Measurements from ENCODE around the gene LAMP1.
A peak's percentile ranks its signal among the peaks of the same experiment; 100 is the strongest.

The LAMP1 gene

DNA sequence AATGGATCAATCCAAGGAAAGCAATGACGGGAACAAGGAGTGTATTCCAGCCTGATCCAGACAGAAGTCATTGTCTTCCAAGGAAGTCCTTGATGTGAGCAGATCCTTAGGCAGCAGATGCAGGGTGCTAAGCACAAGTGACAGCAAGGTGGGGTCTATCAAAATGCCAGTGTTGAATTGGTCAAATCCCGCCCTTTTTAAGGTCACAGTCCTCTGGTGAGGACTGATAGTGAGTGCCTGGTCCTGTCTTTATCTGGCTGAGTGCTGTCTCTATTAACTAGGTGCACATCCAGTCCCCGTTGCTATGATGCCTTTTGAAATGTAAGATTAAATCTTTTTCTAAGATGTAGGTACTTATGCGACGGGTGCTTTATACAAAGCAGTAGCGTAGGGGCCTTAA, 1.3 kb upstream of the LAMP1 start:
- TF ChIP-seq EZH2phosphoT487 (IDR thresholded peaks at IDR 0.05; ENCODE audit: borderline replicate concordance, low read length): no peak
- TF ChIP-seq, protein P1, sequence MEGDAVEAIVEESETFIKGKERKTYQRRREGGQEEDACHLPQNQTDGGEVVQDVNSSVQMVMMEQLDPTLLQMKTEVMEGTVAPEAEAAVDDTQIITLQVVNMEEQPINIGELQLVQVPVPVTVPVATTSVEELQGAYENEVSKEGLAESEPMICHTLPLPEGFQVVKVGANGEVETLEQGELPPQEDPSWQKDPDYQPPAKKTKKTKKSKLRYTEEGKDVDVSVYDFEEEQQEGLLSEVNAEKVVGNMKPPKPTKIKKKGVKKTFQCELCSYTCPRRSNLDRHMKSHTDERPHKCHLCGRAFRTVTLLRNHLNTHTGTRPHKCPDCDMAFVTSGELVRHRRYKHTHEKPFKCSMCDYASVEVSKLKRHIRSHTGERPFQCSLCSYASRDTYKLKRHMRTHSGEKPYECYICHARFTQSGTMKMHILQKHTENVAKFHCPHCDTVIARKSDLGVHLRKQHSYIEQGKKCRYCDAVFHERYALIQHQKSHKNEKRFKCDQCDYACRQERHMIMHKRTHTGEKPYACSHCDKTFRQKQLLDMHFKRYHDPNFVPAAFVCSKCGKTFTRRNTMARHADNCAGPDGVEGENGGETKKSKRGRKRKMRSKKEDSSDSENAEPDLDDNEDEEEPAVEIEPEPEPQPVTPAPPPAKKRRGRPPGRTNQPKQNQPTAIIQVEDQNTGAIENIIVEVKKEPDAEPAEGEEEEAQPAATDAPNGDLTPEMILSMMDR (IDR thresholded peaks at IDR 0.05; ENCODE audit: low read depth, low read length, poor library complexity, severe bottlenecking): no peak
- Histone ChIP-seq H3K9me2 (replicated peaks; ENCODE audit: control insufficient read depth, low read length) (no peaks in the 10 kb centered on the region), H4K20me1 (ENCODE audit: control insufficient read depth, insufficient read depth, low read depth, low read length) (no peaks in the 10 kb centered on the region; the same call in 1 of the 2 replicates), H3K4me2 (ENCODE audit: low read length) (peak overlapping the region; percentile 99; the same call in 1 of the 2 replicates), H3K9me3 (ENCODE audit: control insufficient read depth, insufficient read depth, low read length) (no peaks in the 10 kb centered on the region), H3K27ac (ENCODE audit: low read depth, low read length) (no peak overlapping the region), H3K27me3 (ENCODE audit: control insufficient read depth, low read length) (peaks cover 27% of the 10 kb centered on the region), H3K36me3 (ENCODE audit: control insufficient read depth, low read length) (no peaks in the 10 kb centered on the region), H3K79me2 (ENCODE audit: control insufficient read depth, low read length) (peaks cover 40% of the 10 kb centered on the region), H3F3A (ENCODE audit: control insufficient read depth, insufficient read depth) (peaks cover 8% of the 10 kb centered on the region), H3K4me1 (ENCODE audit: control insufficient read depth, low read length) (peaks cover 29% of the 10 kb centered on the region), H3K4me3 (ENCODE audit: low read length) (peak overlapping the region; percentile 95; the same call in 1 of the 2 replicates)

DNA sequence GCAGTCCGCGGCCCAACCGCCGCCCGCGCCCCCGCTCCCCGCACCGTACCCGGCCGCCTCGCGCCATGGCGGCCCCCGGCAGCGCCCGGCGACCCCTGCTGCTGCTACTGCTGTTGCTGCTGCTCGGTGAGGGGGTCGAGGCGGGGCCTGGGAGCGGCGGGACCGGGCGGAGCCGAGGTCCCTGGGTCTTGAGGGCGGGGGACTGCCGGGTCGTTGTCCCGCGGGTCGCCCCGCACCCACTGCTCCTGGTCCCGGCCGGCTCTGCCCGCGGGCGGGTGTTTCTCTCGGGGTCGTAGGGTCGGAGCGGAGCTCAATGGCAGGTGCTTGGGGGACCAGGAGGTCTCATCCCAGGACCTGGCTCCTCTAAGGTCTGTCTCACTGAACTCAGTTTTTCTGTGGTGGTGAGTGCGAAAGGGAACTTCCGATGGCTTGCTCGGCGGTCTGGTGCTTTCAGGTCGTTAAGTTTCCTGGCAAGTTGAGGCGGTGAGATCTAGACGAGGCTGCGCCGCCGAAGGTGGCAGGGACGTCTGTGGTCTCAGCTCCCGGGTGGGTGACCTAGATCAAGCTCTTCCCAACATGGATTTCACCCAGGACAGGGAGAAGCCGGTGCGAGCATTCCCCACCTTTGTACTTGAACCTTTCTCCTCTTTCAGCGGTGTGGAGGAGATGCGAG, 467 bp downstream of the LAMP1 start:
- H3K9me3 ChIP-seq (ENCODE audit: control insufficient read depth, insufficient read depth, low read length): no peaks in the 10 kb centered on the region
- H3K4me2 ChIP-seq (ENCODE audit: low read length): peak overlapping the region; percentile 90
- H3K9me2 ChIP-seq (replicated peaks; ENCODE audit: control insufficient read depth, low read length): no peaks in the 10 kb centered on the region
- peaks cover under 1% of the 10 kb centered on the region for H3K36me3 ChIP-seq (ENCODE audit: control insufficient read depth, low read length)
- H3K27ac ChIP-seq (ENCODE audit: low read depth, low read length): peak overlapping the region; percentile 24; the same call in 1 of the 2 replicates
- peaks cover 11% of the 10 kb centered on the region for H3K27me3 ChIP-seq (ENCODE audit: control insufficient read depth, low read length)
- peaks cover 56% of the 10 kb centered on the region for H3K79me2 ChIP-seq (ENCODE audit: control insufficient read depth, low read length)
- TF ChIP-seq, protein P1 (IDR thresholded peaks at IDR 0.05; ENCODE audit: low read depth, low read length, poor library complexity, severe bottlenecking): no peak
- TF ChIP-seq EZH2phosphoT487 (IDR thresholded peaks at IDR 0.05; ENCODE audit: borderline replicate concordance, low read length): no peak
- peak overlapping the region; percentile 95 for H3K4me3 ChIP-seq (ENCODE audit: low read length)
- H4K20me1 ChIP-seq (ENCODE audit: control insufficient read depth, insufficient read depth, low read depth, low read length): no peaks in the 10 kb centered on the region; the same call in 1 of the 2 replicates
- peaks cover 8% of the 10 kb centered on the region for H3F3A ChIP-seq (ENCODE audit: control insufficient read depth, insufficient read depth)
- peaks cover 24% of the 10 kb centered on the region for H3K4me1 ChIP-seq (ENCODE audit: control insufficient read depth, low read length)

DNA sequence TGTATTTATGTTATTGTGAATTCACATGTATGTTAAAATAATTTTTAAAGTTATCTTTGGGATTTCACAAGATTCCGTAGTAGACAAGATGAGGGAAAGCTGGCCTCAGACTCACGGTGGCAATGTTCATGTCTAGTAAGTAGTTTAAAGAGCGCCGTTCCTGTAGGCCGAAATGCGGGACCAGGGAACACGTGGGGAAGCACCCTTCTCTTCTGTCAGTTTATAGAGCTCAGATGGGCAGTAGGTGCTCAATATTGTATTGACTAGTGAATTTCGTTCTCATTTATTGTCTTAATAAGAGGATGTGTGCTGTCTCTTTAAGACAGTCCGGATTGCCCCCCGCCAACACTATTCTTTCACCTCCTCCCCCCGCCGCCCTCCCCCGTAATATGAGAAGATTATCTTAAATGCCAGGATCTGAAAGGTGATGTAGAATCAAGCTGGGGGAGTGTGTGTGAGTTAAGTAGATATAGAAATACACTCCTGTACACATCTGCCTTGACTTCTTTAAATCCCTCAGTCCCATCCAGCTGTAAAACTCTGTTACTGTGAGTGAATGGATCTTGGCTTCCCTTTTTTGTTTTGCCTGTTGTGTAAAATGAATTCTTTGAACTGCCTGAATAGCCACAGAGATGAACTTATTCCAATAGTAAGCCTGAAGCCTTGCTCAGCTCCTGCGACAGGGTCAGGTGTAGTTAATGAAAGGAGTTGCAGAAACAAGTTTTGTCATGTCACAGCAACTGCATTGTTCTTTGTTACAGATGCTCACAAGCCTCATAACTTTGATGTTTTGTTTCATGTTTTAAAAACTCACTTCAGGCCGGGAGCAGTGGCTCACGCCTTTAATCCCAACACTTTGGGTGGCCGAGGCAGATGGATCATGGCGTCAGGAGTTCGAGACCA, 1.3 kb downstream of the LAMP1 start:
- H3K9me2 ChIP-seq (replicated peaks; ENCODE audit: control insufficient read depth, low read length): no peaks in the 10 kb centered on the region
- peaks cover 3% of the 10 kb centered on the region; the same call in 1 of the 2 replicates for H3K27me3 ChIP-seq (ENCODE audit: control insufficient read depth, low read length)
- peaks cover 8% of the 10 kb centered on the region for H3F3A ChIP-seq (ENCODE audit: control insufficient read depth, insufficient read depth)
- H3K79me2 ChIP-seq (ENCODE audit: control insufficient read depth, low read length): peaks cover 64% of the 10 kb centered on the region
- TF ChIP-seq, protein P1 (IDR thresholded peaks at IDR 0.05; ENCODE audit: low read depth, low read length, poor library complexity, severe bottlenecking): no peak
- peaks cover 5% of the 10 kb centered on the region for H3K36me3 ChIP-seq (ENCODE audit: control insufficient read depth, low read length)
- H3K4me1 ChIP-seq (ENCODE audit: control insufficient read depth, low read length): peaks cover 24% of the 10 kb centered on the region
- H3K27ac ChIP-seq (ENCODE audit: low read depth, low read length): no peak overlapping the region
- H4K20me1 ChIP-seq (ENCODE audit: control insufficient read depth, insufficient read depth, low read depth, low read length): no peaks in the 10 kb centered on the region; the same call in 1 of the 2 replicates
- H3K4me2 ChIP-seq (ENCODE audit: low read length): peak overlapping the region; percentile 90
- H3K4me3 ChIP-seq (ENCODE audit: low read length): peak overlapping the region; percentile 95
- no peaks in the 10 kb centered on the region for H3K9me3 ChIP-seq (ENCODE audit: control insufficient read depth, insufficient read depth, low read length)

All from DOHH2 (cell line).